ENCODE data around the gene FIGLA. TPM values are rescaled to one million over a fixed set of nuclear protein-coding genes. Genes with fewer than 3 reads are reported as not detected.

The FIGLA gene
- total RNA-seq, 4 donors from 2014 or later = not detected

DNA sequence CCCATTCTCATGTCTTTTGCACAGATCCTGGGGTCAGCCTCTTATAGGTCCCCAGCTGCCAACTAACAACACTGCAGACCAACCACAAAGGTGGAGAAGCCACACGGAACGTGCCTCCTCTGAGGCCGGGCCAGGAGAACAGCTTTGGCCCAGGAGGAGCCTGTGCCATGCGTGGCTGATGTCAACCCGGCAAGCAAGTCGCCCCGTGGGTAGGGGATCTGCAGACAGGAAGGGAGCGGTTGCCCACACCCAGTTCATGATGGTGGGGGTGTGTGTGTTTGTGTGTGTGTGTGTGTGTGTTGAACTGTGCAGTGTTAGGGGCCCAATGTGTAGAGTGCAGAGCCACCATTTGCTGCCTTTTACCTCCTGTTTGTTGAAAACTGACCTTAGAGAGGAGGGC lies 32.4 kb upstream of the FIGLA start:
- no peak for DNase-seq (ENCODE audit: low spot score in 2 of 2)
- H3K4me3 ChIP-seq (ENCODE audit: low read depth, poor library complexity, severe bottlenecking) = no peak overlapping the region
- intact Hi-C loops (cut with DNase I; ENCODE audit: low total_unique reads) = no loop called here
- WGBS, 2 donors = 66 to 92% methylated on average over 6 to 8 of the region's 8 CpGs
- TF ChIP-seq POLR2A (IDR thresholded peaks at IDR 0.05) = no peak
- TF ChIP-seq, protein P1, sequence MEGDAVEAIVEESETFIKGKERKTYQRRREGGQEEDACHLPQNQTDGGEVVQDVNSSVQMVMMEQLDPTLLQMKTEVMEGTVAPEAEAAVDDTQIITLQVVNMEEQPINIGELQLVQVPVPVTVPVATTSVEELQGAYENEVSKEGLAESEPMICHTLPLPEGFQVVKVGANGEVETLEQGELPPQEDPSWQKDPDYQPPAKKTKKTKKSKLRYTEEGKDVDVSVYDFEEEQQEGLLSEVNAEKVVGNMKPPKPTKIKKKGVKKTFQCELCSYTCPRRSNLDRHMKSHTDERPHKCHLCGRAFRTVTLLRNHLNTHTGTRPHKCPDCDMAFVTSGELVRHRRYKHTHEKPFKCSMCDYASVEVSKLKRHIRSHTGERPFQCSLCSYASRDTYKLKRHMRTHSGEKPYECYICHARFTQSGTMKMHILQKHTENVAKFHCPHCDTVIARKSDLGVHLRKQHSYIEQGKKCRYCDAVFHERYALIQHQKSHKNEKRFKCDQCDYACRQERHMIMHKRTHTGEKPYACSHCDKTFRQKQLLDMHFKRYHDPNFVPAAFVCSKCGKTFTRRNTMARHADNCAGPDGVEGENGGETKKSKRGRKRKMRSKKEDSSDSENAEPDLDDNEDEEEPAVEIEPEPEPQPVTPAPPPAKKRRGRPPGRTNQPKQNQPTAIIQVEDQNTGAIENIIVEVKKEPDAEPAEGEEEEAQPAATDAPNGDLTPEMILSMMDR (IDR thresholded peaks at IDR 0.05) = no peak

DNA sequence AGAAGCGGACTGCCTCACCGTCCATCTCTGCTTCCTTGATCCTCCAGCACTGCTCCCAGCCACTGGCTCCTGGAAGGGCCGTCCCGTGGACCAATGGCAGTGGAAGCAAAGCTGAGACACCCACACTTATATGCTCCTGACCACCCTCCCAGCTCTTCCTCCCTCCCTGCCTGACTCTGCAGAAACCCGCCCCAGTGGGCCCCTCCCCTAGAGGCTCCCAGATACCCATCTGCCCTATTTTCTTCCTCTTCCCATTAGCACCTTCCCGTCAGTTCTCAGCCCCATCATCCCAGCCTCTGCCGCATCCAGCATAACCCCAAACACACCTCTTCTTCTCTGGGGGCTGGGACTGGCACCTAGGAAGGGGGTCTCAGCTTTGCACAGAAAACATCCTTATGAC lies 30.1 kb upstream of the FIGLA start, which contains the start of gene CLEC4F:
CLEC4F (minus strand) TSS at position 101 of the 400 bp plus-strand sequence; CDS start at position 25, 76 bp downstream.
- no peak within 1 kb of the TSS for H3K4me3 ChIP-seq (ENCODE audit: low read depth, poor library complexity, severe bottlenecking)
- 81 to 84% methylated on average over 7 of the region's 7 CpGs for WGBS, 2 donors
- intact Hi-C loops (cut with DNase I; ENCODE audit: low total_unique reads) = no loop called here
- no peak for TF ChIP-seq POLR2A (IDR thresholded peaks at IDR 0.05)
- TF ChIP-seq, protein P1 (IDR thresholded peaks at IDR 0.05) = no peak
- DNase-seq (ENCODE audit: low spot score in 2 of 2) = no peak

DNA sequence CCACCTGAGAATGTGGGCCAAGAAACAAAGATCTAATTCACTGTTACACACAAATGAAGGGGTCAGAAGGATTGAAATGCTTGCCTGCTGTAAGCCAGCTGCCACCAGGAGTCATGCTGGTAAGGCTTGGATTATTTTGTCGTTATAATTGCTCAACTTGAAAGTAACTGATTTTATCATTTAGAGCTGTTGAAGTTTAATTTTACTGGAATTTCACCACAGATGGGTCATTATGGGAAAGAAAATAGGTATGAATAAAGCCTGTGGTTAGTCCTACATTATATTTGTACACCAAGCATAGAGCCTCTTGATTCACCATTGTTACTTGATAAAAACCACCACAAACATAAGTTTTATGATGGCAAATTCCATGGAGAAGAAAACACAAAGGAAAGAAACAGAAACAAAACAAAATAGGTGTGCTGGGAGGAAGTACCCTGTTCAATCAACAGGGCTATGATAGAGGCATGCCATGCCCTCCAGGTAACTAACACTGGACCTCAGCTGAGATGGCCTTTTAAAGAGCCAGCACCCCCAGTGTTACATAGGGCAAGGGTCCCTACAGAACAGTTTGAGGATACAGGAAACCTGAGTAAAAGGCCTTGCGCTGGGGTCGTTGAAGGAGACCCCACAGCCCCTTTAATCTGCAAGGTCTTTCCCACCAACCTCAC lies 27.0 kb upstream of the FIGLA start:
- 79 to 80% methylated on average over 3 of the region's 3 CpGs for WGBS, 2 donors
- no peak overlapping the region for H3K4me3 ChIP-seq (ENCODE audit: low read depth, poor library complexity, severe bottlenecking)
- no peak for DNase-seq (ENCODE audit: low spot score in 2 of 2)
- intact Hi-C loops (cut with DNase I; ENCODE audit: low total_unique reads) = no loop called here
- no peak for TF ChIP-seq POLR2A (IDR thresholded peaks at IDR 0.05)
- TF ChIP-seq, protein P1 (IDR thresholded peaks at IDR 0.05) = no peak

DNA sequence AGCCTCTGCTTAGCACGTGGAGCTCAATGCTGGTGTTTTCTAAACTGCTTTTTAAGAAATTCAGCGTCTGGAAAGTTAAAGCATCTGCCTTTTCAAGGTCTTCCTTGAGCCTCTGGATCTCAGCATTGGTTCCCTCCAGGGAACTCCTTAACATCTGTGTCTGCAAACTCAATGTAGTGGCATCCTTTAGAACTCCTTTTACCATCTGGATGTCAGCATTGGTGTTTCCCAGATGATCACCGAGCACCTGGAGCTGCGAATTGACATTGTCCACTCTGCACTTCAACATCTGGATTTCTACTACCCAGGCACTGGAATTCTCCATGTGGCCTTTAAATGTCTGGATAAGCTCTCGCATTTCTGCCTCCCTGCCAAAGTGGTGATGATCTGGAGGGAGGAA lies 26.3 kb upstream of the FIGLA start:
- H3K4me3 ChIP-seq (ENCODE audit: low read depth, poor library complexity, severe bottlenecking) = no peak overlapping the region
- WGBS, 2 donors = 56 to 57% methylated on average over 5 of the region's 5 CpGs
- DNase-seq (ENCODE audit: low spot score in 2 of 2) = no peak
- TF ChIP-seq POLR2A (IDR thresholded peaks at IDR 0.05) = no peak
- TF ChIP-seq, protein P1 (IDR thresholded peaks at IDR 0.05) = no peak
- intact Hi-C loops (cut with DNase I; ENCODE audit: low total_unique reads) = no loop called here

DNA sequence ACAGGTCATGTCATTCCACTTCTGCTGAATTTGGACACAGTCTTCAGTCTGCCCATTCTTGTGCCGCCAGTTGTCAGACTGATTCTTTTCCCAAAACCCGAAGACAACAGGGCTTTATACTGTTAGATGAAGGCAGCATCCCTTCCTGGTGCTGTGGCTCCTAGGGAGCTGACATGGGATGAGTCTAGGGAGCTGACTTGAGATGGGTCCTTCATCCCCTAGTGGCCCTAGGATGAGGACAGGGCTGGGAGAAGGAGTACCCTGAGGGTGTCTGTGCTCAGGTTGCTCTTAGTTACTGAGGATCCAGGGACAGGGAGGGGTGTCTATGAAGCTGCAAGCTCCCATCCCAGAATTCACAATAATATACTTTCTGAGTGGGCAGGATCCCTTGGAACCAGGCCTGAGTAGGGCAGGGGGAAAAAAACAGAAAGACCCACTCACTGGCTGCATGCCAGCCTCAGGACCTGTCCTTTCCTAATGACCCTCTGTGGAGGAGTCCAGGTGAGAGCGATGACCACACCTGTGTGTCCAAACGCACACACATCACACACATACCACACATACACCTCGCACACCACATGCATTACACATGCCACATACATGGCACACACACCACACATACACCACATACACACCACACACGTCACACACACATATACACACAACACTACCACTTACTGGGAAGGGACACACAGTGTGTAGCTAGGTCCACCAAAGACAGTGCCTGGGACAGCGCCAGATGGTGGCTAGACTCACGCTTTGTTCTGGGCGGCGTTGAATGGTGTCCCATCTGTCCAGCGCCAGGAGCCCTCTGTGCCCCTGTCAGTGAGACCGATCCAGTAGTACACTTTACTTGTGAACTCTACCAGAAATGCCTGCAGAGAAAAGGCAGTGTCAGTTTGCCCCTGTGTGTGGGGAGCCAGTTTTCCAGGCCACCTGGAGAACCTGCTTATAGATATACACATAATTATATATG lies 18.8 kb upstream of the FIGLA start:
- H3K4me3 ChIP-seq (ENCODE audit: low read depth, poor library complexity, severe bottlenecking) = no peak overlapping the region
- DNase-seq (ENCODE audit: low spot score in 2 of 2) = no peak
- intact Hi-C loops (cut with DNase I; ENCODE audit: low total_unique reads) = no loop called here
- TF ChIP-seq, protein P1 (IDR thresholded peaks at IDR 0.05) = peak in 1 of 3 donors; percentile 23
- no peak for TF ChIP-seq POLR2A (IDR thresholded peaks at IDR 0.05)
- WGBS, 2 donors = 91 to 92% methylated on average over 12 of the region's 12 CpGs

All from lower leg skin (tissue), 4 donors.